ENCODE data around the gene PARS2. TPM values are rescaled to one million over a fixed set of nuclear protein-coding genes. Genes with fewer than 3 reads are reported as not detected.

PARS2 gene
- total RNA-seq, 4 donors from 2014 or later: 3.3 to 11.4 (median 5.4) TPM

DNA sequence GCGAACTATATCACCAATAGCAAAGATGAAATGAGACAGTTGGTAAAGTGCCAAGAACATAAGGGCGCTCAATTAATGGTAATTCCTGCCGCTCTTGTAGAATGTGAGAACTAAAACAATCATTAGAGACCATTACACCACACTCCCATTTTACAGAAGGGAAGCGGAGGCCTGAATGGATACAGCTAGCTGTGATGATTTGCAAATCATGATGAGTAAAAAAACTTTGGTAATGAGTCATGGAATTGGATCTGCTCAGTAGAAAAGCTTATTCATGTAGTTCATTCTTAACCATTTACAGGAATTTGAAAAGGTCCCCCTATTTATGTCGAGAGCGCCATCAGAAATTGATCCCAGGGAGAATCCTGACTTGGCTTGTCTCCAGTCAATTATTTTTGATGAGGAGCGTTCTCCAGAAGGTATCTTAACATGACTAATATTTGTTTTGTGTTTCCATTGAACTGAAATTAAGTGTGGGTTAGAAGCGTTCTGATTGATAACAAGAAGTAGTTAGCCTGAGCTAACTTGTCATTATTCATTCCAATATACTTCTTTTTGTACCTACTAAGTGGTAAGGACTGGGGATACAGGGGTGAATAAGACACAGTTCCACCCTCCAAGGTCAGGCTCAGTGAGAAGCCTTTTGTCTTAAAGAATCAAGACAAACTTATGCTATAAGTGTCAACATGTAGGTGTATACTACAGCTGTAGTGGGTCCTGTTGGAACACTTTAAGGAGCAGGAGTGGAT, 47.9 kb downstream of the PARS2 start:
- TF ChIP-seq EP300 (IDR thresholded peaks at IDR 0.05) (no peak), POLR2A (IDR thresholded peaks at IDR 0.05) (no peak)
- TF ChIP-seq, protein P1, sequence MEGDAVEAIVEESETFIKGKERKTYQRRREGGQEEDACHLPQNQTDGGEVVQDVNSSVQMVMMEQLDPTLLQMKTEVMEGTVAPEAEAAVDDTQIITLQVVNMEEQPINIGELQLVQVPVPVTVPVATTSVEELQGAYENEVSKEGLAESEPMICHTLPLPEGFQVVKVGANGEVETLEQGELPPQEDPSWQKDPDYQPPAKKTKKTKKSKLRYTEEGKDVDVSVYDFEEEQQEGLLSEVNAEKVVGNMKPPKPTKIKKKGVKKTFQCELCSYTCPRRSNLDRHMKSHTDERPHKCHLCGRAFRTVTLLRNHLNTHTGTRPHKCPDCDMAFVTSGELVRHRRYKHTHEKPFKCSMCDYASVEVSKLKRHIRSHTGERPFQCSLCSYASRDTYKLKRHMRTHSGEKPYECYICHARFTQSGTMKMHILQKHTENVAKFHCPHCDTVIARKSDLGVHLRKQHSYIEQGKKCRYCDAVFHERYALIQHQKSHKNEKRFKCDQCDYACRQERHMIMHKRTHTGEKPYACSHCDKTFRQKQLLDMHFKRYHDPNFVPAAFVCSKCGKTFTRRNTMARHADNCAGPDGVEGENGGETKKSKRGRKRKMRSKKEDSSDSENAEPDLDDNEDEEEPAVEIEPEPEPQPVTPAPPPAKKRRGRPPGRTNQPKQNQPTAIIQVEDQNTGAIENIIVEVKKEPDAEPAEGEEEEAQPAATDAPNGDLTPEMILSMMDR (IDR thresholded peaks at IDR 0.05): no peak

DNA sequence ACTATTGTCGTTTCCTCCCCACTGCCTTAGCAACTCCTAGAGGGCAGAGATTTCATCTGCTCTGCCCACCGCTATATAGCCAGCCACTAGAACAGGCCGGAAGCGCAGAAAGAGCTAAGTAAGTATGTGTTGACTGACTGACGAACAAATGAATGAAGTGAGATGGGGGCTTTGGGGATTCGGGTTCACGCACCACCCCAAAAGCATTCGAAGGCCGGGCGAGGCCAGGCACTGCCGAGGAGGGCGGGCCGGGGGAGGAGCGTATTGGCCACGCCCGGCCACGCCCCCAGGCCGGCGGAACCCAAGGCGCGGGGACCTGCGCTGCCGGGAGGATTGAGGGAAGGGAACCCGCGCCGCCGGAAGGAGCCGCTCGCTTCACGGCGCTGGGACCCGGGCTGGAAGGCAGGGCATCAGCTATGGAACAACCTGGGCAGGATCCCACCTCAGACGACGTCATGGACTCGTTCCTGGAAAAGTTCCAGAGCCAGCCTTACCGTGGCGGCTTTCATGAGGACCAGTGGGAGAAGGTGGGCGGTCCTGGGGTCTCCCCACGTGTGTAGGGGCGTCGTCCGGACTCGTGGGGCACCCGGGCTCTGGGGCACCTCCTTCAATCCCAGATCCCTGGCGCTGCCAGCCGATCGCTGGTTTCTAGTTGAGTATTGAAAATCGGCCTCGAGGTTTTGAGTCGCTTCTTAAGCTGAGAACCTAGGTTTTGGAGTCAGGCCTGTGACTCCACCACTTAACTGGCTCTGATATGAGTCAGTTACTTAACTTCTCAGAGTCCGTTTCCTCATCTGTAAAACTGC, 48.6 kb downstream of the PARS2 start, which contains the start of gene TTC4:
Gene TTC4 (plus strand): TSS at position 369 of the 806 bp plus-strand sequence. CDS start 48 bp downstream, at position 417.
- H3K27me3 ChIP-seq: no peaks in the 10 kb centered on the region
- 0% methylated on average over 30 to 51 of the region's 51 CpGs for WGBS, 2 donors
- peak; percentile 27 to 88 for TF ChIP-seq EP300 (IDR thresholded peaks at IDR 0.05)
- TF ChIP-seq, protein P1 (IDR thresholded peaks at IDR 0.05): peak in 3 of 5 experiments; percentile 9 to 41 (median 18)
- TF ChIP-seq POLR2A (IDR thresholded peaks at IDR 0.05): peak; percentile 49 to 75

More for the DNA sequence above, 47.9 kb downstream of the PARS2 start:
- Histone ChIP-seq H3K4me1 (peaks cover 0 to 40% (median 10%) of the 10 kb centered on the region in 4 donors), H3K27me3 (no peaks in the 10 kb centered on the region), H3K27ac (peak overlapping the region in 3 of 4 donors; percentile 79 to 90 (median 90)), H3K9me3 (no peaks in the 10 kb centered on the region), H3K4me3 (peak overlapping the region; percentile 80 to 98 (median 88)), H3K36me3 (peaks cover 0 to 30% (median 0%) of the 10 kb centered on the region in 3 donors)
- no peak for DNase-seq (ENCODE audit: low spot score in 2 of 2)
- 42% methylated on average over 8 of the region's 8 CpGs for WGBS, 2 donors

GRCh38 chr1:54714881-54715492, 49.3 kb downstream of the PARS2 start:
- no peak for TF ChIP-seq EP300 (IDR thresholded peaks at IDR 0.05)
- TF ChIP-seq, protein P1 (IDR thresholded peaks at IDR 0.05): no peak
- TF ChIP-seq POLR2A (IDR thresholded peaks at IDR 0.05): no peak
- 89 to 91% methylated on average over 7 of the region's 7 CpGs for WGBS, 2 donors
- H3K36me3 ChIP-seq: peaks cover 0 to 22% (median 0%) of the 10 kb centered on the region in 3 donors
- H3K27me3 ChIP-seq: no peaks in the 10 kb centered on the region
- no peak for DNase-seq (ENCODE audit: low spot score in 2 of 2)
- H3K27ac ChIP-seq: peak overlapping the region; percentile 53 to 90 (median 84)
- H3K4me3 ChIP-seq: peak overlapping the region; percentile 80 to 98 (median 88)
- H3K4me1 ChIP-seq: peaks cover 0 to 40% (median 10%) of the 10 kb centered on the region in 4 donors
- H3K9me3 ChIP-seq: no peaks in the 10 kb centered on the region

More for the DNA sequence above, 48.6 kb downstream of the PARS2 start, which contains the start of gene TTC4:
- Histone ChIP-seq H3K36me3 (peaks cover 0 to 22% (median 0%) of the 10 kb centered on the region in 3 donors), H3K4me1 (peaks cover 0 to 40% (median 10%) of the 10 kb centered on the region in 4 donors), H3K27ac (peak within 1 kb of the TSS; percentile 53 to 90 (median 84)), H3K9me3 (no peaks in the 10 kb centered on the region), H3K4me3 (peak within 1 kb of the TSS; percentile 80 to 98 (median 88))
- peak; percentile 70 to 72 for DNase-seq (ENCODE audit: low spot score in 2 of 2)

- TF ChIP-seq, protein P1 (IDR thresholded peaks at IDR 0.05): no peak
- no peak for TF ChIP-seq POLR2A (IDR thresholded peaks at IDR 0.05)
- no peak for TF ChIP-seq EP300 (IDR thresholded peaks at IDR 0.05)
- H3K27me3 ChIP-seq: no peaks in the 10 kb centered on the region
- no peak overlapping the region for H3K27ac ChIP-seq
- no peaks in the 10 kb centered on the region for H3K9me3 ChIP-seq
- peaks cover 0 to 10% (median 4%) of the 10 kb centered on the region in 4 donors for H3K4me1 ChIP-seq
- H3K4me3 ChIP-seq: no peak overlapping the region
- WGBS, 2 donors: 88 to 92% methylated on average over 10 of the region's 10 CpGs
- H3K36me3 ChIP-seq: peaks cover 0 to 4% (median 0%) of the 10 kb centered on the region in 3 donors
- no peak for DNase-seq (ENCODE audit: low spot score in 2 of 2)
Measured at GRCh38 chr1:54711536-54711935, 52.8 kb downstream of the PARS2 start.

Data from tibial nerve (tissue), 4 donors.